Natural killer cell (primary cell): ENCODE measurements around the gene POLA1. TPM values are rescaled to one million over a fixed set of nuclear protein-coding genes. Genes with fewer than 3 reads are reported as not detected.

Experiments used
- ATAC-seq, 3 donors: fragments of 150-1000 bp in 2 of 3; fragments of 200-7000 bp in 1 of 3; cut with Tn5 transposase; 1 replicate in 1 of 3; 2 replicates in 2 of 3; pipeline ENCODE4 v1.10.0; 2021; ENCODE audit warnings: mild to moderate bottlenecking in 2 of 3, moderate library complexity in 2 of 3
- DNase-seq, 2 donors: peaks; one replicate each; pipeline versions ENCODE4 v3.0.0 to v3.0.0-alpha.2; 2013 to 2021; ENCODE audit warnings: mixed read lengths in 1 of 2
- H3K27ac ChIP-seq: one replicate; pipeline ENCODE4 v1.5.1; 2013; ENCODE audit warnings: mild to moderate bottlenecking, low read length
- H3K27me3 ChIP-seq: one replicate; pipeline ENCODE4 v1.6.1; 2013; ENCODE audit warnings: low read length; ENCODE audit not compliant: control insufficient read depth, insufficient read depth
- H3K36me3 ChIP-seq: one replicate; pipeline ENCODE4 v1.6.1; 2013; ENCODE audit warnings: low read length; ENCODE audit not compliant: control insufficient read depth, insufficient read depth
- H3K4me1 ChIP-seq: one replicate; pipeline ENCODE4 v1.6.1; 2013; ENCODE audit warnings: low read length; ENCODE audit not compliant: control insufficient read depth, insufficient read depth
- H3K4me3 ChIP-seq: one replicate; pipeline ENCODE4 v1.5.1; 2013; ENCODE audit warnings: low read length
- H3K9me3 ChIP-seq: one replicate; pipeline ENCODE4 v1.6.1; 2013; ENCODE audit warnings: low read length; ENCODE audit not compliant: control insufficient read depth, insufficient read depth
- H3K27ac Mint-ChIP-seq, 2 donors: one replicate each; pipeline ENCODE4 v1.8.0; 2022; ENCODE audit warnings: mild to moderate bottlenecking in 2 of 2, mixed read lengths in 2 of 2, moderate library complexity in 1 of 2
- H3K27me3 Mint-ChIP-seq, 2 donors: one replicate each; pipeline ENCODE4 v1.8.0; 2022; ENCODE audit warnings: low read depth in 2 of 2, mixed read lengths in 2 of 2
- H3K36me3 Mint-ChIP-seq: one replicate; pipeline ENCODE4 v1.8.0; 2022; ENCODE audit warnings: mixed read lengths
- H3K4me1 Mint-ChIP-seq, 2 donors: one replicate each; pipeline ENCODE4 v1.8.0; 2022; ENCODE audit warnings: mixed read lengths in 2 of 2
- H3K4me3 Mint-ChIP-seq: one replicate; pipeline ENCODE4 v1.8.0; 2022; ENCODE audit warnings: mild to moderate bottlenecking, moderate library complexity, mixed read lengths
- H3K9me3 Mint-ChIP-seq, 2 donors: one replicate each; pipeline ENCODE4 v1.8.0; 2022; ENCODE audit warnings: mixed read lengths in 2 of 2
- WGBS: methylation state at CpG from one replicate; pipeline ENCODE4 v1.1.7; 2013; ENCODE audit warnings: missing lambda C conversion rate; ENCODE audit not compliant: insufficient coverage; 5-methylcytosine and 5-hydroxymethylcytosine counted together
- intact Hi-C: fragments of 100-400 bp; cut with micrococcal nuclease; formaldehyde crosslinking; loops from one replicate; pipeline ENCODE4 v1.14.2; 2022
- total RNA-seq, 4 donors: library from RNA; stranded (reverse); fragments of 120-200 nt in 1 of 4; gene quantifications; one replicate each; pipeline versions ENCODE4 v1.2.3 to v1.2.4, GENCODE V29; 2013 to 2022
- TF ChIP-seq, protein P1 (sequence below): fragments of 200-600 bp; IDR thresholded peaks from one replicate; pipeline ENCODE4 v1.8.0; 2022; ENCODE audit warnings: antibody characterized with exemption

Gene POLA1
- total RNA-seq, 3 donors from 2014 or later (not counting 1 experiment from before 2014, with no cell fraction given): 11.1 to 12.6 (median 11.3) TPM

DNA sequence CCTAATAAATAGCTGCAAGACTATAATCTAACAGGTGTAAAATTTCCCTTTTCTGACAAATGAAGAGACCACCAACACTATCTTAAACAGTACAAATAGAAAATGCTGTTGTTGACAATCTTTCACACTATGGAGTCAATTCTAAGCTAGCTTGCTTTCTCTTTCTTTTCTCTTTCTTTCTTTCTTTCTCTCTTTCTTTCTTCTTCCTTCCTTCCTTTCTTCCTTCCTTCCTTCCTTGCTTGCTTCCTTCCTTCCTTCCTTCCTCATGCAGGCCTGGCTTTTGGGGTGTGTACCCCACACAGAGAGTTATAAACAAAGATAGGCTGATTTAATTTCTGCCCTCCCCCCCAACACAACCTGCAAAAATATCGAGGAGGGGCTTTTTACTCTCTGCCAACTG, 330.2 kb downstream of the POLA1 start:
- Mint-ChIP-seq H3K9me3 (no peaks in the 10 kb centered on the region), H3K27me3 (peaks cover 32 to 62% of the 10 kb centered on the region in 2 donors), H3K27ac (no peak overlapping the region), H3K4me3 (no peak overlapping the region), H3K4me1 (peaks cover 12 to 14% of the 10 kb centered on the region in 2 donors), H3K36me3 (no peaks in the 10 kb centered on the region)
- WGBS: 63% methylated on average over 1 of the region's 1 CpG
- no peak for ATAC-seq
- DNase-seq: no peak
- Histone ChIP-seq H3K36me3 (no peaks in the 10 kb centered on the region), H3K9me3 (no peaks in the 10 kb centered on the region), H3K4me1 (peaks cover 22% of the 10 kb centered on the region), H3K27me3 (peaks cover 31% of the 10 kb centered on the region), H3K4me3 (no peak overlapping the region), H3K27ac (no peak overlapping the region)
- TF ChIP-seq, protein P1, sequence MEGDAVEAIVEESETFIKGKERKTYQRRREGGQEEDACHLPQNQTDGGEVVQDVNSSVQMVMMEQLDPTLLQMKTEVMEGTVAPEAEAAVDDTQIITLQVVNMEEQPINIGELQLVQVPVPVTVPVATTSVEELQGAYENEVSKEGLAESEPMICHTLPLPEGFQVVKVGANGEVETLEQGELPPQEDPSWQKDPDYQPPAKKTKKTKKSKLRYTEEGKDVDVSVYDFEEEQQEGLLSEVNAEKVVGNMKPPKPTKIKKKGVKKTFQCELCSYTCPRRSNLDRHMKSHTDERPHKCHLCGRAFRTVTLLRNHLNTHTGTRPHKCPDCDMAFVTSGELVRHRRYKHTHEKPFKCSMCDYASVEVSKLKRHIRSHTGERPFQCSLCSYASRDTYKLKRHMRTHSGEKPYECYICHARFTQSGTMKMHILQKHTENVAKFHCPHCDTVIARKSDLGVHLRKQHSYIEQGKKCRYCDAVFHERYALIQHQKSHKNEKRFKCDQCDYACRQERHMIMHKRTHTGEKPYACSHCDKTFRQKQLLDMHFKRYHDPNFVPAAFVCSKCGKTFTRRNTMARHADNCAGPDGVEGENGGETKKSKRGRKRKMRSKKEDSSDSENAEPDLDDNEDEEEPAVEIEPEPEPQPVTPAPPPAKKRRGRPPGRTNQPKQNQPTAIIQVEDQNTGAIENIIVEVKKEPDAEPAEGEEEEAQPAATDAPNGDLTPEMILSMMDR: no peak
- intact Hi-C loops: loop anchor here (10.0 kb wide), 1 partner anchor 189 kb away; no protein-coding TSS in a partner anchor

DNA sequence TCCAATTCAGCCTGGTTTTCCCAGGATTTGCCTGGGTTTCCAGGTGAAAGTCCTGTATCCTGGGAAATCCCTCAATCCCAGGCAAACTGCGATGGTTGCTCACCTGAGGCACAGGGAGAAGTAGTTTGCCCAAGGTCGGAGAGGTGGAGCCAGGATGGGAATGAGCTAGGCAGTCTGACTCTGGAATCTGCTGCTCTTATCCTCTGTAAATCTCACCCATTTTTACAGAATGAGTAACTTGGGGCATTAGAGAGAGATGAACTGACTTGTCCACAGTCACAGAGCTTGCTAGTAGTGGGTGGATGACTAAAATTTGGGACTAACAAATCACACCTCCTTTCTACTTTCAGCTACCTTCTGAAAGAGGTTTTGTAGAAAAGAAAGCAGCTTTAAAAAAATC, 331.9 kb downstream of the POLA1 start:
- Histone ChIP-seq H3K9me3 (no peaks in the 10 kb centered on the region), H3K36me3 (no peaks in the 10 kb centered on the region), H3K27ac (no peak overlapping the region), H3K4me3 (no peak overlapping the region), H3K4me1 (peaks cover 14% of the 10 kb centered on the region), H3K27me3 (peaks cover 21% of the 10 kb centered on the region)
- no peak for ATAC-seq
- Mint-ChIP-seq H3K27ac (no peak overlapping the region), H3K4me1 (peaks cover 12 to 14% of the 10 kb centered on the region in 2 donors), H3K9me3 (no peaks in the 10 kb centered on the region), H3K4me3 (no peak overlapping the region), H3K36me3 (no peaks in the 10 kb centered on the region), H3K27me3 (peaks cover 28 to 65% of the 10 kb centered on the region in 2 donors)
- WGBS: 80% methylated on average over 2 of the region's 2 CpGs
- no peak for DNase-seq
- intact Hi-C loops: loop anchor here (10.0 kb wide), 1 partner anchor 191 kb away; no protein-coding TSS in a partner anchor
- TF ChIP-seq, protein P1: no peak

DNA sequence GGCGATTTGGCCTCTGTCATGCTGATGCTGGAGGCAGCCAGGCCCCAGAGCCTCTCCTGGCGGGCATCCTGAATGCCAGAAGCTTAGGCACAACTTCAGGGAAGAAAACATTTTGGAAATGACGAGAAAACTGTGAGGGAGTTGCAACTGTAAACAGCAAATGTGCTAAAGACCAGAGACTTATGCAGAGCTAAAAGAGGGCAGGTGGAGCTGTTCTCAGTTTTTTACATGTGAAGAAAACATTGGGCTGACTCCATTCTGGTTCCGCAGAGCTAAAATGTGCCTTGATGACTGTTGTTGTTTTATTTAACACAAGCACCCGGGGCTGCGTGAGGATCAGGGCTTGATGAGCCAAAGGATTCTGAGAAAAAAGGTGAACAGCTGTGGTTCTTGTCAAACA, 332.9 kb downstream of the POLA1 start:
- WGBS: 78% methylated on average over 4 of the region's 6 CpGs
- intact Hi-C loops: loop anchor here (10.0 kb wide), 1 partner anchor 192 kb away; no protein-coding TSS in a partner anchor

More for the DNA sequence above, 332.9 kb downstream of the POLA1 start:
- TF ChIP-seq, protein P1: no peak
- Mint-ChIP-seq H3K27ac (no peak overlapping the region), H3K9me3 (no peaks in the 10 kb centered on the region), H3K4me3 (no peak overlapping the region), H3K4me1 (peaks cover 7 to 8% of the 10 kb centered on the region in 2 donors), H3K27me3 (peaks cover 24 to 59% of the 10 kb centered on the region in 2 donors), H3K36me3 (no peaks in the 10 kb centered on the region)
- H3K27me3 ChIP-seq: peaks cover 13% of the 10 kb centered on the region
- ATAC-seq (no peak), DNase-seq (no peak)
- no peaks in the 10 kb centered on the region for H3K9me3 ChIP-seq
- H3K27ac ChIP-seq: no peak overlapping the region
- H3K4me3 ChIP-seq: no peak overlapping the region
- peaks cover 4% of the 10 kb centered on the region for H3K4me1 ChIP-seq
- H3K36me3 ChIP-seq: no peaks in the 10 kb centered on the region
